NB4 (cell line): Measurements from ENCODE around the gene IGSF9B.
A peak's percentile ranks its signal among the peaks of the same experiment; 100 is the strongest.

Experiments used
- DNase-seq: peaks from one replicate; pipeline ENCODE4 v3.0.0; 2010; ENCODE audit warnings: low read depth
- H3K4me3 ChIP-seq: one replicate; pipeline ENCODE4 v1.5.1; 2011; ENCODE audit warnings: mild to moderate bottlenecking, low read depth, low read length, moderate library complexity
- CTCF ChIP-seq: IDR thresholded peaks from one replicate; pipeline ENCODE4 v1.5.1; 2012; ENCODE audit warnings: low read depth, low read length
- MAX ChIP-seq: IDR thresholded peaks from 2 replicates; pipeline ENCODE4 v1.6.1; 2011; ENCODE audit warnings: low read depth, low read length
- MYC ChIP-seq: IDR thresholded peaks from 2 replicates; pipeline ENCODE4 v1.6.1; 2011; ENCODE audit warnings: low read depth, low read length
- POLR2A ChIP-seq: IDR thresholded peaks from 2 replicates; pipeline ENCODE4 v1.6.1; 2011; ENCODE audit warnings: mild to moderate bottlenecking; ENCODE audit not compliant: insufficient read length; ENCODE audit errors: extremely low read depth

The IGSF9B gene

GRCh38 chr11:133889188-133889587, 67.6 kb downstream of the IGSF9B start:
- TF ChIP-seq MAX, result 0 out of 2 replicates have a peak, but pooled peaks have one; percentile 12
- no peak for TF ChIP-seq CTCF
- DNase-seq, result no peak
- H3K4me3 ChIP-seq, result no peak overlapping the region

- no peak for DNase-seq
- no peak for TF ChIP-seq POLR2A
- H3K4me3 ChIP-seq, result no peak overlapping the region
Measured at GRCh38 chr11:133887692-133888332, 69.0 kb downstream of the IGSF9B start.

GRCh38 chr11:133886029-133886428, 70.7 kb downstream of the IGSF9B start:
- TF ChIP-seq POLR2A, result no peak
- no peak for TF ChIP-seq MAX
- TF ChIP-seq MYC, result no peak
- no peak for TF ChIP-seq CTCF
- DNase-seq, result no peak
- no peak overlapping the region for H3K4me3 ChIP-seq

GRCh38 chr11:133872160-133872559, 84.6 kb downstream of the IGSF9B start:
- DNase-seq, result no peak
- no peak overlapping the region for H3K4me3 ChIP-seq
- no peak for TF ChIP-seq POLR2A
- TF ChIP-seq CTCF, result no peak
- no peak for TF ChIP-seq MAX
- TF ChIP-seq MYC, result no peak

- TF ChIP-seq CTCF (no peak), MAX (no peak), MYC (no peak), POLR2A (no peak)
- DNase-seq, result no peak
Measured at GRCh38 chr11:133867456-133867855, 89.3 kb downstream of the IGSF9B start.

GRCh38 chr11:133865466-133865865, 91.3 kb downstream of the IGSF9B start:
- no peak for DNase-seq
- TF ChIP-seq MAX, result no peak
- no peak for TF ChIP-seq CTCF
- H3K4me3 ChIP-seq, result no peak overlapping the region

More at GRCh38 chr11:133867456-133867855, 89.3 kb downstream of the IGSF9B start:
- H3K4me3 ChIP-seq, result no peak overlapping the region
